ENCODE results near the gene GNAS-AS1.

GNAS-AS1 gene

GRCh38 chr20:58884966-58885365 lies 34.3 kb upstream of the GNAS-AS1 start:
- DNase-seq: no peak

GRCh38 chr20:58883241-58883691 lies 32.6 kb upstream of the GNAS-AS1 start:
- no peak for DNase-seq

GRCh38 chr20:58882704-58883089 lies 32.0 kb upstream of the GNAS-AS1 start:
- no peak for DNase-seq

GRCh38 chr20:58880994-58881752 lies 30.5 kb upstream of the GNAS-AS1 start:
- peak; percentile 17 for DNase-seq

GRCh38 chr20:58880441-58880840 lies 29.7 kb upstream of the GNAS-AS1 start:
- no peak for DNase-seq

GRCh38 chr20:58878399-58878798 lies 27.7 kb upstream of the GNAS-AS1 start:
- DNase-seq: no peak

- no peak for DNase-seq
These were observed 27.3 kb upstream of the GNAS-AS1 start for GRCh38 chr20:58877976-58878360.

GRCh38 chr20:58877050-58877975 lies 26.6 kb upstream of the GNAS-AS1 start:
- no peak for DNase-seq

GRCh38 chr20:58876437-58876836 lies 25.7 kb upstream of the GNAS-AS1 start:
- no peak for DNase-seq

GRCh38 chr20:58875541-58876134 lies 24.9 kb upstream of the GNAS-AS1 start:
- no peak for DNase-seq

- no peak for DNase-seq
These were observed 24.4 kb upstream of the GNAS-AS1 start for GRCh38 chr20:58875111-58875510.

- no peak for DNase-seq
These were observed 23.8 kb upstream of the GNAS-AS1 start for GRCh38 chr20:58874469-58874868.

GRCh38 chr20:58871533-58872102 lies 20.9 kb upstream of the GNAS-AS1 start:
- no peak for DNase-seq

- DNase-seq: peak; percentile 66
These were observed 19.8 kb upstream of the GNAS-AS1 start for GRCh38 chr20:58870293-58871014.

- no peak for DNase-seq
These were observed 19.0 kb upstream of the GNAS-AS1 start for GRCh38 chr20:58869662-58870227.

GRCh38 chr20:58868795-58869194 lies 18.1 kb upstream of the GNAS-AS1 start:
- no peak for DNase-seq

GRCh38 chr20:58867211-58867610 lies 16.5 kb upstream of the GNAS-AS1 start:
- no peak for DNase-seq

GRCh38 chr20:58865843-58866242 lies 15.1 kb upstream of the GNAS-AS1 start:
- no peak for DNase-seq

- DNase-seq: no peak
These were observed 13.6 kb upstream of the GNAS-AS1 start for GRCh38 chr20:58864346-58864745.

- DNase-seq: no peak
These were observed 12.5 kb upstream of the GNAS-AS1 start for GRCh38 chr20:58863044-58863790.

All from activated CD4-positive, alpha-beta T cell treated with anti-CD3 and anti-CD28 coated beads, Interleukin-2, Interleukin-6, amounts not matched to agents 100 ng/mL and 50 ng/mL, durations not matched to agents 16 hours and 8 hours (primary cell).